Tibial nerve (tissue), 4 donors: Measurements from ENCODE around the gene ARHGAP26. TPM values are rescaled to one million over a fixed set of nuclear protein-coding genes. Genes with fewer than 3 reads are reported as not detected.

Experiments
- DNase-seq, 2 donors: peaks; one replicate each; pipeline ENCODE4 v3.0.0-alpha.2; 2019; ENCODE audit warnings: low spot score in 2 of 2
- H3K27ac ChIP-seq, 4 donors: fragments of 200-600 bp; sonication (generic) in 3 of 4; one replicate each; pipeline ENCODE4 v1.5.1; 2017 to 2019; ENCODE audit warnings: mild to moderate bottlenecking in 1 of 4
- H3K27me3 ChIP-seq, 2 donors: fragments of 200-600 bp; sonication (generic) in 1 of 2; one replicate each; pipeline versions ENCODE4 v1.5.1 to v1.6.0; 2017 to 2019
- H3K36me3 ChIP-seq, 3 donors: fragments of 200-600 bp; sonication (generic); one replicate each; pipeline ENCODE4 v1.5.1; 2018 to 2019
- H3K4me1 ChIP-seq, 4 donors: fragments of 200-600 bp; sonication (generic) in 3 of 4; one replicate each; pipeline ENCODE4 v1.5.1; 2017 to 2019
- H3K4me3 ChIP-seq, 4 donors: fragments of 200-600 bp; sonication (generic) in 3 of 4; one replicate each; pipeline ENCODE4 v1.5.1; 2017 to 2019; ENCODE audit warnings: mild to moderate bottlenecking in 1 of 4, moderate library complexity in 1 of 4
- H3K9me3 ChIP-seq, 4 donors: fragments of 200-600 bp; sonication (generic) in 3 of 4; one replicate each; pipeline ENCODE4 v1.5.1; 2017 to 2019
- EP300 ChIP-seq, 2 donors: sonication (generic); formaldehyde crosslinking; IDR thresholded peaks; one replicate each; pipeline ENCODE4 v1.6.1; 2017; ENCODE audit warnings: antibody characterized with exemption in 2 of 2, mild to moderate bottlenecking in 1 of 2
- POLR2A ChIP-seq, 2 donors: fragments of 450-650 bp; IDR thresholded peaks; one replicate each; pipeline ENCODE4 v1.6.1; 2017; ENCODE audit warnings: antibody characterized with exemption in 2 of 2, mild to moderate bottlenecking in 2 of 2, moderate library complexity in 2 of 2
- WGBS, 2 donors: methylation state at CpG; one replicate each; pipeline ENCODE4 v1.1.5; 2018; 5-methylcytosine and 5-hydroxymethylcytosine counted together
- total RNA-seq, 4 donors: library from RNA; depleted of rRNA; stranded (reverse); fragments of >200 nt; gene quantifications; one replicate each; pipeline ENCODE4 v1.1.0, GENCODE V29; 2016
- TF ChIP-seq, protein P1 (sequence below), 5 experiments: fragments of 200-600 bp in 3 of 5; fragments of 450-650 bp in 2 of 5; sonication (generic) in 3 of 5; IDR thresholded peaks; one replicate each; pipeline ENCODE4 v1.5.1; 2016 to 2019; ENCODE audit warnings: antibody characterized with exemption in 5 of 5, mild to moderate bottlenecking in 3 of 5, moderate library complexity in 2 of 5

ARHGAP26 gene
- total RNA-seq, 4 donors from 2014 or later: 33.7 to 77.8 (median 57.8) TPM

DNA sequence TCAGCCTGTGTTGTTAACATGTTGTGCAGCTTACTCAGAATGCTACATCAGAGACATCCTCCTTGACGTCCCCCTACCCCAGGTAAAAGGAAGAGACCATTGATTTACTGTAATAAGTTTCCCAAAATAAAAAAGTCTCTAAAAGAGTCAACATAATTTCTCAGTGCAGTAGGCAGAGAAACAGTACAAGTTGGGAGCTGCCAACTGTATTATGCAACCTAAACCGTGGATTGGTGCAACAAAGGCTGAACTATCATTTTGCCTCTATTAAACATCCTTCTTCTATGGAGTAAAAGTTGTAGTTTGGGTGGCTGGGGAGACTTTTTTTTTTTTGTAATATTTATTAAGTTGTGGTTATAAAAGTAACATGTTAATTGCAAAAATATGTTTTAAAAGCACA, 425.3 kb downstream of the ARHGAP26 start:
- Histone ChIP-seq H3K4me3 (no peak overlapping the region), H3K27ac (peak overlapping the region in 1 of 4 donors; percentile 9)
- WGBS, 2 donors: 30 to 49% methylated on average over 2 of the region's 2 CpGs

DNA sequence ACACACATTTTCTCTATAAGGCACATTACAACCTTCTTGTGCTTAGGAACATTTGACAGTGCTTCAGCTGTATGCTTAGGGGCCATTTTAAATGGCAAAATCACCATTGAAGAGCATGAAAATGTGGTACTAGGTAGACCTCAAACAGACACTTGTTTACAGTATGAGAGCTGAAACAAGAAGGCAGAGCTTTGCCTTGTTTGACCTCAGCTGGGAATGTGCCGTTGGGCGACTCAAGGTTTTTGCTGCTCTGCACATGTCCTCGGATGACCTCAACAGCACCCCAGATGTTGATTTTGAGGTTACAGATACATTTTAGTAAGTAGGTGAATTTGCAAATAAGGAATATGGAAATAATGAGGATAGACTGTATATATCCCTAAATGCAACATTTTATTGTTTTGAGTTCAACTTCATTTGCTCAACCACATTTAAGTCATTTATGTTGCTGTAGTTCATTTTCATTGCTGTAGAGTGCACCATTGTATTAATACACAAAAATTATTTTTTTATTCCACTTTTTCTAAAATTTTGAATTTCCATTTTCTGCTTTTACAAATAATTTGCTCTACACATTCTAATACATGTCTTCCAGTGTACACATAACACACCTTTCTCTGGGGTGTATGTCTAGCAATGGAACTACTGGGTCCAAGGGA, 426.6 kb downstream of the ARHGAP26 start:
- DNase-seq: no peak
- Histone ChIP-seq H3K9me3 (peaks cover 0 to 4% (median 0%) of the 10 kb centered on the region in 4 donors), H3K27ac (no peak overlapping the region), H3K4me1 (peaks cover 0 to 23% (median 5%) of the 10 kb centered on the region in 4 donors), H3K27me3 (no peaks in the 10 kb centered on the region), H3K4me3 (no peak overlapping the region), H3K36me3 (no peaks in the 10 kb centered on the region)
- TF ChIP-seq POLR2A (IDR thresholded peaks at IDR 0.05) (no peak), EP300 (IDR thresholded peaks at IDR 0.05) (no peak)
- TF ChIP-seq, protein P1, sequence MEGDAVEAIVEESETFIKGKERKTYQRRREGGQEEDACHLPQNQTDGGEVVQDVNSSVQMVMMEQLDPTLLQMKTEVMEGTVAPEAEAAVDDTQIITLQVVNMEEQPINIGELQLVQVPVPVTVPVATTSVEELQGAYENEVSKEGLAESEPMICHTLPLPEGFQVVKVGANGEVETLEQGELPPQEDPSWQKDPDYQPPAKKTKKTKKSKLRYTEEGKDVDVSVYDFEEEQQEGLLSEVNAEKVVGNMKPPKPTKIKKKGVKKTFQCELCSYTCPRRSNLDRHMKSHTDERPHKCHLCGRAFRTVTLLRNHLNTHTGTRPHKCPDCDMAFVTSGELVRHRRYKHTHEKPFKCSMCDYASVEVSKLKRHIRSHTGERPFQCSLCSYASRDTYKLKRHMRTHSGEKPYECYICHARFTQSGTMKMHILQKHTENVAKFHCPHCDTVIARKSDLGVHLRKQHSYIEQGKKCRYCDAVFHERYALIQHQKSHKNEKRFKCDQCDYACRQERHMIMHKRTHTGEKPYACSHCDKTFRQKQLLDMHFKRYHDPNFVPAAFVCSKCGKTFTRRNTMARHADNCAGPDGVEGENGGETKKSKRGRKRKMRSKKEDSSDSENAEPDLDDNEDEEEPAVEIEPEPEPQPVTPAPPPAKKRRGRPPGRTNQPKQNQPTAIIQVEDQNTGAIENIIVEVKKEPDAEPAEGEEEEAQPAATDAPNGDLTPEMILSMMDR (IDR thresholded peaks at IDR 0.05): no peak
- WGBS, 2 donors: 92 to 94% methylated on average over 3 of the region's 3 CpGs

More for the DNA sequence above, 425.3 kb downstream of the ARHGAP26 start:
- DNase-seq: peak in 1 of 2 donors; percentile 29
- Histone ChIP-seq H3K9me3 (peaks cover 0 to 4% (median 0%) of the 10 kb centered on the region in 4 donors), H3K27me3 (no peaks in the 10 kb centered on the region), H3K36me3 (no peaks in the 10 kb centered on the region), H3K4me1 (peaks cover 0 to 23% (median 5%) of the 10 kb centered on the region in 4 donors)
- no peak for TF ChIP-seq POLR2A (IDR thresholded peaks at IDR 0.05)
- TF ChIP-seq, protein P1 (IDR thresholded peaks at IDR 0.05): no peak
- no peak for TF ChIP-seq EP300 (IDR thresholded peaks at IDR 0.05)

DNA sequence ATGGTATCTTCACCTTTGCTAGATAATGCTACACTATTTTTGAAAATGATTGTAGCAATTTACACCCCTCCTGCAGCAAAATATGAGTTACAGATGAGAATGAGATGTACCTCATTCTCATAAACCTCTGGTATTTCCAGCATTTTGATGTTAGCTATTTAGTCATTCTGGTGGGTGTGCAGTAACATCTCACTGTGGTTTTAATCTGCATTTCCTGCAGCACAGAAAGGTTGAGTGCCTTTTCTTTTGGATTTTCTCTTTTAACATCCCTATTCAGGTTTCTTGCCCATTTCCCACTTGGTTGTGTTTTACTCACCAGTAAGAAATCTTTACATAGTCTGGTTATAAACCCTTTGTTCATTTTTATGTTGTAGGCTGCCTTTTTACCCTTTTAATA, 427.1 kb downstream of the ARHGAP26 start:
- Histone ChIP-seq H3K4me1 (peaks cover 0 to 20% (median 5%) of the 10 kb centered on the region in 4 donors), H3K9me3 (peaks cover 0 to 6% (median 0%) of the 10 kb centered on the region in 4 donors), H3K27me3 (no peaks in the 10 kb centered on the region), H3K4me3 (no peak overlapping the region), H3K27ac (no peak overlapping the region), H3K36me3 (no peaks in the 10 kb centered on the region)
- TF ChIP-seq POLR2A (IDR thresholded peaks at IDR 0.05) (no peak), EP300 (IDR thresholded peaks at IDR 0.05) (no peak)
- TF ChIP-seq, protein P1 (IDR thresholded peaks at IDR 0.05): no peak
- DNase-seq: no peak

- Histone ChIP-seq H3K27ac (no peak overlapping the region), H3K27me3 (no peaks in the 10 kb centered on the region), H3K9me3 (peaks cover 0 to 11% (median 0%) of the 10 kb centered on the region in 4 donors), H3K36me3 (no peaks in the 10 kb centered on the region), H3K4me3 (no peak overlapping the region), H3K4me1 (peaks cover 0 to 14% (median 5%) of the 10 kb centered on the region in 4 donors)
- no peak for TF ChIP-seq POLR2A (IDR thresholded peaks at IDR 0.05)
- TF ChIP-seq, protein P1 (IDR thresholded peaks at IDR 0.05): no peak
- no peak for TF ChIP-seq EP300 (IDR thresholded peaks at IDR 0.05)
- no peak for DNase-seq
- 59 to 60% methylated on average over 4 of the region's 4 CpGs for WGBS, 2 donors
These were observed 428.2 kb downstream of the ARHGAP26 start for GRCh38 chr5:143198332-143198731.

- H3K27ac ChIP-seq: no peak overlapping the region
- H3K4me3 ChIP-seq: no peak overlapping the region
- WGBS, 2 donors: 90 to 96% methylated on average over 1 of the region's 1 CpG
- H3K27me3 ChIP-seq: no peaks in the 10 kb centered on the region
- peaks cover 0 to 11% (median 0%) of the 10 kb centered on the region in 4 donors for H3K9me3 ChIP-seq
- peaks cover 0 to 14% (median 5%) of the 10 kb centered on the region in 4 donors for H3K4me1 ChIP-seq
- no peaks in the 10 kb centered on the region for H3K36me3 ChIP-seq
- TF ChIP-seq, protein P1 (IDR thresholded peaks at IDR 0.05): no peak
- TF ChIP-seq POLR2A (IDR thresholded peaks at IDR 0.05) (no peak), EP300 (IDR thresholded peaks at IDR 0.05) (no peak)
- no peak for DNase-seq
These were observed 429.0 kb downstream of the ARHGAP26 start for GRCh38 chr5:143199161-143199560.
